Measurements from ENCODE around the gene SDCBP2. TPM values are rescaled to one million over a fixed set of nuclear protein-coding genes. Genes with fewer than 3 reads are reported as not detected.

Gene SDCBP2
- total and polyA plus RNA-seq, 2 experiments from 2014 or later: 3.2 to 5.3 TPM

- TF ChIP-seq ZNF462 (CRISPR knock-in tag; IDR thresholded peaks at IDR 0.05): no peak
These were observed 53.0 kb downstream of the SDCBP2 start (continued) for GRCh38 chr20:1275919-1276318.

- H3K4me1 ChIP-seq (ENCODE audit: insufficient read depth): no peaks in the 10 kb centered on the region
- no peak overlapping the region for H3K4me2 ChIP-seq
- H3F3A ChIP-seq (replicated peaks; ENCODE audit: low read depth): no peaks in the 10 kb centered on the region
- H3K4me3 ChIP-seq: no peak overlapping the region
- TF ChIP-seq STAT1 (IDR thresholded peaks at IDR 0.05; ENCODE audit: unreplicated experiment) (no peak), EZH2 (IDR thresholded peaks at IDR 0.05; ENCODE audit: low read depth, unreplicated experiment) (no peak), ZNF114 (CRISPR knock-in tag; IDR thresholded peaks at IDR 0.05) (no peak), REST (IDR thresholded peaks at IDR 0.05; ENCODE audit: unreplicated experiment) (no peak)
- H3K27me3 ChIP-seq (ENCODE audit: insufficient read depth): no peaks in the 10 kb centered on the region
- H4K20me1 ChIP-seq (replicated peaks; ENCODE audit: insufficient read depth): no peaks in the 10 kb centered on the region
- no peaks in the 10 kb centered on the region for H3K36me3 ChIP-seq (ENCODE audit: insufficient read depth)
- ATAC-seq (peak; percentile 42; the same call in 2 of the 3 replicates), DNase-seq (ENCODE audit: low spot score) (no peak)
- no peak overlapping the region for H3K4me3 Mint-ChIP-seq
- H3K36me3 Mint-ChIP-seq (ENCODE audit: low read depth): no peaks in the 10 kb centered on the region
- H3K4me1 Mint-ChIP-seq: peaks cover 2% of the 10 kb centered on the region; the same call in 2 of the 3 replicates
- H3K79me2 ChIP-seq (replicated peaks; ENCODE audit: insufficient read depth): no peaks in the 10 kb centered on the region
- H3K27me3 Mint-ChIP-seq (ENCODE audit: insufficient read depth, low read depth, poor library complexity): peaks cover 5% of the 10 kb centered on the region
- no peaks in the 10 kb centered on the region for H3K9me3 Mint-ChIP-seq
- no peak overlapping the region for H3K27ac ChIP-seq (ENCODE audit: low read depth)
- no peak overlapping the region for H2AFZ ChIP-seq
- H3K27ac Mint-ChIP-seq: no peak overlapping the region
- H3K9me2 ChIP-seq (ENCODE audit: insufficient read depth): no peaks in the 10 kb centered on the region
These were observed 54.2 kb downstream of the SDCBP2 start for GRCh38 chr20:1274485-1275311.

All from GM23338 (cell line).